SKM-1 treated with dmso at 0.1 percent for 144 hours (cell line): ENCODE data around the gene TBC1D3B.
"Not testable (repeated sequence)": the region's sequence is repeated elsewhere in the genome, so short reads cannot be mapped to it uniquely, and the experiment has no call there.

Source experiments
- DNase-seq: peaks from one replicate; lab custom pipeline; 2025; ENCODE audit not compliant: unreplicated experiment; lab: John Stamatoyannopoulos, UW

The TBC1D3B gene

GRCh38 chr17:36182176-36183000 lies 6.0 kb upstream of the TBC1D3B start:
- no peak for DNase-seq

GRCh38 chr17:36181446-36182175 lies 5.2 kb upstream of the TBC1D3B start:
- not testable (repeated sequence) for DNase-seq

GRCh38 chr17:36168836-36169235 lies 7.6 kb downstream of the TBC1D3B start:
- DNase-seq: not testable (repeated sequence)

GRCh38 chr17:36153895-36154610 lies 22.4 kb downstream of the TBC1D3B start:
- DNase-seq: no peak

GRCh38 chr17:36152639-36153120 lies 23.8 kb downstream of the TBC1D3B start:
- DNase-seq: no peak

GRCh38 chr17:36151891-36152638 lies 24.4 kb downstream of the TBC1D3B start:
- no peak for DNase-seq

GRCh38 chr17:36149296-36149820 lies 27.1 kb downstream of the TBC1D3B start:
- DNase-seq: no peak

GRCh38 chr17:36148559-36149295 lies 27.7 kb downstream of the TBC1D3B start:
- peak; percentile 82 for DNase-seq

- no peak for DNase-seq
Observed at GRCh38 chr17:36147601-36148000, 28.8 kb downstream of the TBC1D3B start.

- DNase-seq: no peak
Observed at GRCh38 chr17:36144981-36145729, 31.3 kb downstream of the TBC1D3B start.

GRCh38 chr17:36144014-36144413 lies 32.4 kb downstream of the TBC1D3B start:
- DNase-seq: no peak

GRCh38 chr17:36142806-36143205 lies 33.6 kb downstream of the TBC1D3B start:
- no peak for DNase-seq

- DNase-seq: no peak
Observed at GRCh38 chr17:36142235-36142634, 34.2 kb downstream of the TBC1D3B start.

- no peak for DNase-seq
Observed at GRCh38 chr17:36136439-36136838, 40.0 kb downstream of the TBC1D3B start.

- DNase-seq: no peak
Observed at GRCh38 chr17:36136036-36136435, 40.4 kb downstream of the TBC1D3B start.

- peak; percentile 80 for DNase-seq
Observed at GRCh38 chr17:36135465-36135864, 41.0 kb downstream of the TBC1D3B start.

GRCh38 chr17:36133602-36134236 lies 42.7 kb downstream of the TBC1D3B start:
- DNase-seq: no peak

GRCh38 chr17:36132421-36132831 lies 44.0 kb downstream of the TBC1D3B start:
- no peak for DNase-seq

- no peak for DNase-seq
Observed at GRCh38 chr17:36131931-36132330, 44.5 kb downstream of the TBC1D3B start.
